Mammary epithelial cell (primary cell): ENCODE results near the gene ARHGEF19.

ENCODE experiments used
- CTCF ChIP-seq, 2 donors: IDR thresholded peaks in 1 of 2; conservative IDR thresholded peaks in 1 of 2; 2 replicates each; pipeline ENCODE4 v1.5.1; 2011 to 2012; ENCODE audit warnings: inconsistent platforms in 2 of 2, low read length in 2 of 2, mild to moderate bottlenecking in 2 of 2, control low read depth in 1 of 2, low read depth in 1 of 2; ENCODE audit not compliant: insufficient read depth in 1 of 2; ENCODE audit errors: extremely low read depth in 1 of 2
- EZH2 ChIP-seq: IDR thresholded peaks from 2 replicates; pipeline ENCODE4 v1.6.1; 2012; ENCODE audit warnings: low read length, inconsistent platforms, borderline replicate concordance

- TF ChIP-seq EZH2 (no peak), CTCF (conservative IDR thresholded peaks at IDR 0.05 in 1 of 2, IDR thresholded peaks at IDR 0.05 in 1 of 2; ENCODE audit: extremely low read depth in 1 of 2, insufficient read depth in 1 of 2, low read depth in 1 of 2, low read length in 2 of 2) (no peak)
These were observed 628 bp downstream of the ARHGEF19 start for GRCh38 chr1:16211824-16212223.
